Prostate gland (tissue), 2 donors: ENCODE data around the gene IFNGR1. TPM values are rescaled to one million over a fixed set of nuclear protein-coding genes. Genes with fewer than 3 reads are reported as not detected.

ENCODE experiments used
- DNase-seq: peaks from one replicate; pipeline ENCODE4 v3.0.0-alpha.2; 2019; ENCODE audit warnings: low spot score
- H3K27ac ChIP-seq, 2 donors: fragments of 200-600 bp; sonication (generic); 2 replicates each; pipeline ENCODE4 v1.5.1; 2017 to 2019
- H3K27me3 ChIP-seq: fragments of 200-600 bp; sonication (generic); replicated peaks from 2 replicates; pipeline ENCODE4 v1.5.1; 2019; ENCODE audit not compliant: insufficient read depth
- H3K36me3 ChIP-seq, 2 donors: fragments of 200-600 bp; sonication (generic); 1 replicate in 1 of 2; 2 replicates in 1 of 2; pipeline versions ENCODE4 v1.5.1 to v1.8.1; 2017 to 2019
- H3K4me1 ChIP-seq: fragments of 200-600 bp; sonication (generic); replicated peaks from 2 replicates; pipeline ENCODE4 v1.5.1; 2019
- H3K4me3 ChIP-seq, 2 donors: fragments of 200-600 bp; sonication (generic); 2 replicates each; pipeline ENCODE4 v1.5.1; 2017 to 2019
- H3K9me3 ChIP-seq: fragments of 200-600 bp; sonication (generic); 2 replicates; pipeline ENCODE4 v1.5.1; 2017
- CTCF ChIP-seq, 4 experiments: fragments of 200-600 bp in 2 of 4; fragments of 450-650 bp in 2 of 4; sonication (generic) in 2 of 4; IDR thresholded peaks; 1 replicate in 3 of 4; 2 replicates in 1 of 4; pipeline ENCODE4 v1.5.1; 2016 to 2019; ENCODE audit warnings: antibody characterized with exemption in 4 of 4, mild to moderate bottlenecking in 2 of 4, moderate library complexity in 2 of 4
- POLR2A ChIP-seq: fragments of 450-650 bp; IDR thresholded peaks from one replicate; pipeline ENCODE4 v1.6.1; 2016; ENCODE audit warnings: antibody characterized with exemption, mild to moderate bottlenecking
- POLR2AphosphoS5 ChIP-seq: sonication (generic); formaldehyde crosslinking; IDR thresholded peaks from one replicate; pipeline ENCODE4 v1.6.1; 2017; ENCODE audit warnings: antibody characterized with exemption
- WGBS: methylation state at CpG from one replicate; pipeline ENCODE4 v1.1.5; 2018; 5-methylcytosine and 5-hydroxymethylcytosine counted together
- intact Hi-C: fragments of 100-400 bp; cut with DNase I; formaldehyde crosslinking; loops from one replicate; pipeline ENCODE4 v1.14.2; 2022
- total RNA-seq, 2 donors: library from RNA; depleted of rRNA; stranded (reverse); fragments of >200 nt; gene quantifications; one replicate each; pipeline ENCODE4 v1.1.0, GENCODE V29; 2016

IFNGR1 gene
- total RNA-seq, 2 donors from 2014 or later = 65.3 to 93.7 TPM

GRCh38 chr6:137176729-137177128 lies 42.5 kb downstream of the IFNGR1 start:
- no peak for DNase-seq
- H3K27me3 ChIP-seq = no peaks in the 10 kb centered on the region
- TF ChIP-seq POLR2A (no peak), POLR2AphosphoS5 (no peak), CTCF (IDR thresholded peaks at IDR 0.05) (no peak)
- H3K4me1 ChIP-seq = no peaks in the 10 kb centered on the region
- no peaks in the 10 kb centered on the region for H3K9me3 ChIP-seq
- H3K27ac ChIP-seq = no peak overlapping the region
- intact Hi-C loops = no loop called here
- H3K36me3 ChIP-seq = no peaks in the 10 kb centered on the region
- no peak overlapping the region for H3K4me3 ChIP-seq
- WGBS = 95% methylated on average over 5 of the region's 5 CpGs

DNA sequence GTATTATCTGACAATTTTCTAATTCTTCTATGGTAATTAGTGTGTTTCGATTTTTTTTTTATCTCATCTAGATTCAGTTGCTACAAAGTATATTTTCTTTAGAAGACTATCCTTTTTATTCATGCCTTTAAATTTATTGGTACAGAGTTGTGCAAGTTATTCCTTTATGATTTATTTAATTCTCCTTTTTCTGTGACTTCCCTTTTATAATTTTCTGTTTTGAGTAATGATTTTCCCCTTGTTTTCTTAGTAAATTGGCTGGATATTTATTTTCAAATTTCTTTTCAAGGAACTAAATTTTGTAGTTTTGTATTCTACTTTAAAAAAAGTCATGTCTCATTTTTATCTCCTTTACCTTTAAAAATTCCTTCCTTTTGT lies 43.3 kb downstream of the IFNGR1 start:
- H3K4me1 ChIP-seq = no peaks in the 10 kb centered on the region
- no peak overlapping the region for H3K27ac ChIP-seq
- intact Hi-C loops = no loop called here
- WGBS = 73% methylated on average over 1 of the region's 1 CpG
- no peaks in the 10 kb centered on the region for H3K27me3 ChIP-seq
- H3K4me3 ChIP-seq = no peak overlapping the region
- H3K36me3 ChIP-seq = no peaks in the 10 kb centered on the region
- TF ChIP-seq CTCF (IDR thresholded peaks at IDR 0.05) (no peak), POLR2A (no peak), POLR2AphosphoS5 (no peak)
- no peaks in the 10 kb centered on the region for H3K9me3 ChIP-seq
- DNase-seq = no peak

DNA sequence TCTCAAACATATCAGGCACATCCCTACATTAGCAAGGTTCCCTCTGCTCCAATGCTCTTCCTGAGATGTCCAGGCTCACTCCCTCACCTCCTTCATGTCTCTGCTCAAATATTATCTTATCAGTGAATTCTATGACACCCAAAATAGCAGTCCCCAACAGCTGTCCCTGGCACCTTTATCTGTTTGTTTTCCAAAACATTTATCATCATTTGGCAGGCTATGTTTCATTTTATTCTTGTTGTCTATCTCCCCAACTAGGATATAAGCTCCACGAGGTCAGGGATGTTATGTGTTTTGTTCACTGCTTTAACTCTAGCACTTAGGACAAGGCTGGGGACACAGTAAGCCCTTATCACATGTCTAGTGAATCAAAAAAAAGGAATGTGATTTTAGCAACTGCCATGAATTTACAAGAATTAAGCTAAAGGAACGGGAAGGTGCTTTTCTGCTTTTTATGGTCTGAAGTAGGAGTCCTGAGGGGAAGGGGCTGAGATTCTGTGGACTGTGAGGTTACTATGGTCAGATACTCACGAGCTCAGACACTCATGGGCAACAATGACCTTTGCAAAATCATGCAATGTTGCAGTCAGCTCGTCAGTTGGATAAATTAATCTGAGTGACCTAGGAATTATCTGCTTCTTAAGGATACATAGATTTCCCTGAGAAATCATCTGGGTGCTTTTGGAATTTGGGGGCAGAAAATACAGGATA lies 43.9 kb downstream of the IFNGR1 start:
- intact Hi-C loops = no loop called here
- TF ChIP-seq POLR2AphosphoS5 = no peak
- no peak for TF ChIP-seq CTCF (IDR thresholded peaks at IDR 0.05)
- Histone ChIP-seq H3K9me3 (no peaks in the 10 kb centered on the region), H3K27ac (no peak overlapping the region), H3K4me3 (no peak overlapping the region), H3K27me3 (no peaks in the 10 kb centered on the region), H3K4me1 (no peaks in the 10 kb centered on the region), H3K36me3 (no peaks in the 10 kb centered on the region)
- DNase-seq = no peak
- 57% methylated on average over 4 of the region's 4 CpGs for WGBS

- H3K4me1 ChIP-seq = no peaks in the 10 kb centered on the region
- no peaks in the 10 kb centered on the region for H3K9me3 ChIP-seq
- intact Hi-C loops = no loop called here
- H3K4me3 ChIP-seq = no peak within 1 kb of the TSS
- no peak within 1 kb of the TSS for H3K27ac ChIP-seq
- TF ChIP-seq CTCF (IDR thresholded peaks at IDR 0.05) (no peak), POLR2A (no peak), POLR2AphosphoS5 (no peak)
- H3K27me3 ChIP-seq = no peaks in the 10 kb centered on the region
- WGBS = 91% methylated on average over 4 of the region's 4 CpGs
- no peaks in the 10 kb centered on the region for H3K36me3 ChIP-seq
- DNase-seq = no peak
Measured at GRCh38 chr6:137173501-137173900, 45.7 kb downstream of the IFNGR1 start, which contains the start of gene IL22RA2. IL22RA2 (minus strand) TSS chr6:137173644; CDS start chr6:137161749, 11,895 bp downstream.

DNA sequence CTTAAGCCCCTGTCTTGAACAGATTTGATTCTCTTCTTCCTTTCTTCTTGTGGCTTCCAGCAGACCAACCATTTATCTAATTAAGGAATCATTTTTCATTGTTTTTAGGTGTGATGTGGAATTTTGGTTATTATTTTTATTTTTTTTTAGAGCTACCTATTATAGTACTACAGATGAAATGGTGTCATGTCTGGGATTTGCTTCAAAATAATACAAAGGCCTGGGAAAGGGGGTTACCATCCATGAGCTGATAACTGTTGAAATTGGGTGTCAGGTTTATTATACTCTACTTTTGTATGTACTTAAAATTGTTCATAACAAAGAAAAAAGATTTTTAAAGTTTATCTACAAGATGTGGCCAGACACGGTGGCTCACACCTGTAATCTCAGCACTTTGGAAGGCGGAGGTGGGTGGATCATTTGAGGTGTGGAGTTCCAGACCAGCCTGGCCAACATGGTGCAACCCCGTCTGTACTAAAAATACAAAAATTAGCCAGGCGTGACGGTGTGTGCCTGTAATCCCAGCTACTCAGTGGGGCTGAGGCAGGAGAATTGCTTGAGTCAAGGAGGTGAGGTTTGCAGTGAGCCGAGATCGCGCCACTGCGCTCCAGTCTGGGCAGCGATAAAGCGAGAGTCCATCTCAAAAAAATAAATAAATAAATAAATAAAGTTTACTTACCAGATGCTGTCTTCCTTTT lies 46.3 kb downstream of the IFNGR1 start:
- Histone ChIP-seq H3K27me3 (no peaks in the 10 kb centered on the region), H3K27ac (no peak overlapping the region), H3K36me3 (no peaks in the 10 kb centered on the region), H3K4me1 (no peaks in the 10 kb centered on the region), H3K9me3 (no peaks in the 10 kb centered on the region), H3K4me3 (no peak overlapping the region)
- TF ChIP-seq POLR2A (no peak), POLR2AphosphoS5 (no peak), CTCF (IDR thresholded peaks at IDR 0.05) (no peak)
- intact Hi-C loops = no loop called here
- WGBS = 93% methylated on average over 11 of the region's 11 CpGs
- DNase-seq = no peak
